Prostate gland (tissue), 2 donors: Measurements from ENCODE around the gene COL4A1.

ENCODE experiments used
- CTCF ChIP-seq, 4 experiments: fragments of 200-600 bp in 2 of 4; fragments of 450-650 bp in 2 of 4; sonication (generic) in 2 of 4; IDR thresholded peaks; 1 replicate in 3 of 4; 2 replicates in 1 of 4; pipeline ENCODE4 v1.5.1; 2016 to 2019; ENCODE audit warnings: antibody characterized with exemption in 4 of 4, mild to moderate bottlenecking in 2 of 4, moderate library complexity in 2 of 4
- POLR2A ChIP-seq: fragments of 450-650 bp; IDR thresholded peaks from one replicate; pipeline ENCODE4 v1.6.1; 2016; ENCODE audit warnings: antibody characterized with exemption, mild to moderate bottlenecking

- no peak for TF ChIP-seq CTCF (IDR thresholded peaks at IDR 0.05)
- no peak for TF ChIP-seq POLR2A
Observed at GRCh38 chr13:110344320-110344719, 37.4 kb upstream of the COL4A1 start.
